ENCODE data around the gene G0S2. TPM values are rescaled to one million over a fixed set of nuclear protein-coding genes. Genes with fewer than 3 reads are reported as not detected.

The G0S2 gene
- total and polyA plus RNA-seq, 9 of the 15 experiments (the other 6 are each of a cell fraction or from before 2014, with no cell fraction given): 0.18 to 65.6 (median 11.4) TPM

GRCh38 chr1:209647156-209647555 lies 28.1 kb upstream of the G0S2 start (continued):
- TF ChIP-seq UBTF (IDR thresholded peaks at IDR 0.05; ENCODE audit: borderline replicate concordance in 1 of 2, low read depth in 2 of 2, low read length in 2 of 2): peak in 1 of 2 experiments; percentile 62; a peak in 1 of 4 replicates
- no peak for TF ChIP-seq HMG20B (CRISPR knock-in tag; IDR thresholded peaks at IDR 0.05)
- TF ChIP-seq ZNF197 (CRISPR knock-in tag; IDR thresholded peaks at IDR 0.05; ENCODE audit: low read depth): no peak
- TF ChIP-seq NKRF (IDR thresholded peaks at IDR 0.05; ENCODE audit: borderline replicate concordance): no peak
- peak; percentile 77 for TF ChIP-seq MAFG (tag; conservative IDR thresholded peaks at IDR 0.05)
- no peak for TF ChIP-seq BDP1 (IDR thresholded peaks at IDR 0.05; ENCODE audit: insufficient read depth, insufficient read length)
- TF ChIP-seq ELF2 (CRISPR knock-in tag; IDR thresholded peaks at IDR 0.05): no peak
- TF ChIP-seq E2F8 (IDR thresholded peaks at IDR 0.05; ENCODE audit: low read depth, partially characterized antibody): no peak
- TF ChIP-seq MYC (IDR thresholded peaks at IDR 0.05; ENCODE audit: low read depth, low read length): no peak
- TF ChIP-seq MYC (CRISPR knock-in tag; IDR thresholded peaks at IDR 0.05; ENCODE audit: borderline replicate concordance, low read depth): no peak
- TF ChIP-seq C11orf30 (IDR thresholded peaks at IDR 0.05; ENCODE audit: low read depth): peak; percentile 89
- TF ChIP-seq CEBPG (CRISPR knock-in tag; IDR thresholded peaks at IDR 0.05): no peak
- TF ChIP-seq CEBPG (tag; conservative IDR thresholded peaks at IDR 0.05 in 1 of 2, IDR thresholded peaks at IDR 0.05 in 1 of 2): 0 out of 4 replicates have a peak, but pooled peaks of 1 of the 2 experiments have one; percentile 23
- TF ChIP-seq SMARCE1 (IDR thresholded peaks at IDR 0.05): 0 out of 2 replicates have a peak, but pooled peaks have one; percentile 31

All from K562 (cell line).